HCT116 (cell line): ENCODE results near the gene MFN2. TPM values are rescaled to one million over a fixed set of nuclear protein-coding genes. Genes with fewer than 3 reads are reported as not detected.

Experiments used
- ATAC-seq: fragments of 200-7000 bp; cut with Tn5 transposase; 2 replicates; pipeline ENCODE4 v1.9.1; 2020; ENCODE audit warnings: mild to moderate bottlenecking, moderate library complexity
- BruUV-seq: library from RNA; stranded (reverse); fragments of 400-500 nt; replicated peaks from 2 replicates; lab custom pipeline; 2021; lab: Mats Ljungman, UMichigan
- CTCF ChIA-PET: fragments of 300-600 bp; sonication (Branson Sonifier 250); formaldehyde crosslinking; loops from one replicate; lab custom pipeline; 2021; ENCODE audit warnings: antibody characterized with exemption; lab: Charles Lee
- POLR2A ChIA-PET: fragments of 300-600, 350-600 bp; sonication (Branson Sonifier 250); formaldehyde crosslinking; loops from one replicate; lab custom pipeline; 2021; ENCODE audit warnings: antibody characterized with exemption; lab: Charles Lee
- RAD21 ChIA-PET, 2 experiments: fragments of 300-600 bp; sonication (Branson Sonifier 250); formaldehyde crosslinking; loops; one replicate each; lab custom pipeline; 2023; ENCODE audit warnings: low total read pairs in 2 of 2; ENCODE audit not compliant: uncharacterized antibody in 2 of 2, unreplicated experiment in 2 of 2, low non-redundant PET in 1 of 2; lab: Charles Lee
- DNase-seq: peaks from one replicate; pipeline ENCODE4 v3.0.0-alpha.2; 2010; ENCODE audit warnings: low read depth, low spot score
- H2AFZ ChIP-seq: fragments of 200-600 bp; shearing (Covaris generic), sonication (generic); 2 replicates; pipeline ENCODE4 v1.6.1; 2017; ENCODE audit warnings: low read depth, mixed run types, mixed read lengths, antibody characterized with exemption, low read length; ENCODE audit not compliant: poor library complexity, severe bottlenecking
- H3K27ac ChIP-seq: 2 replicates; pipeline ENCODE4 v1.5.1; 2012; ENCODE audit warnings: low read depth, low read length
- H3K27me3 ChIP-seq: fragments of 200-600 bp; sonication (generic); 2 replicates; pipeline ENCODE4 v1.6.1; 2016; ENCODE audit warnings: mixed run types, low read length, mixed read lengths; ENCODE audit not compliant: insufficient read depth
- H3K36me3 ChIP-seq, 2 experiments: fragments of 200-500 bp in 1 of 2; fragments of 200-600 bp in 1 of 2; sonication (Bioruptor generic) in 1 of 2; sonication (generic) in 1 of 2; 2 replicates each; pipeline versions ENCODE4 v1.5.1 to v1.6.1; 2014 to 2016; ENCODE audit warnings: low read length in 2 of 2, inconsistent platforms in 1 of 2, mixed read lengths in 1 of 2, mixed run types in 1 of 2; ENCODE audit not compliant: insufficient read depth in 2 of 2, control insufficient read depth in 1 of 2
- H3K4me1 ChIP-seq, 2 experiments: fragments of 200-600 bp in 1 of 2; sonication (generic) in 1 of 2; 2 replicates each; pipeline versions ENCODE4 v1.5.1 to v1.6.1; 2012 to 2017; ENCODE audit warnings: low read length in 2 of 2, inconsistent platforms in 1 of 2, mild to moderate bottlenecking in 1 of 2, mixed read lengths in 1 of 2, mixed run types in 1 of 2, moderate library complexity in 1 of 2; ENCODE audit not compliant: insufficient read depth in 2 of 2, control insufficient read depth in 1 of 2
- H3K4me2 ChIP-seq: fragments of 200-600 bp; sonication (generic); 2 replicates; pipeline ENCODE4 v1.6.1; 2017; ENCODE audit warnings: mixed run types, low read length, mixed read lengths
- H3K4me3 ChIP-seq, 2 experiments: fragments of 200-600 bp in 1 of 2; sonication (generic) in 1 of 2; replicated peaks in 1 of 2; 2 replicates each; pipeline ENCODE4 v1.5.1; 2011 to 2016; ENCODE audit warnings: low read length in 2 of 2, control low read depth in 1 of 2, low read depth in 1 of 2, mild to moderate bottlenecking in 1 of 2, mixed read lengths in 1 of 2, mixed run types in 1 of 2
- H3K79me2 ChIP-seq: fragments of 200-600 bp; sonication (generic); 2 replicates; pipeline ENCODE4 v1.6.1; 2017; ENCODE audit warnings: mild to moderate bottlenecking, mixed run types, low read length, moderate library complexity, mixed read lengths; ENCODE audit not compliant: insufficient read depth
- H3K9ac ChIP-seq: fragments of 200-600 bp; sonication (generic); 2 replicates; pipeline ENCODE4 v1.6.1; 2016; ENCODE audit warnings: low read length, mixed read lengths
- H3K9me2 ChIP-seq: fragments of 200-600 bp; sonication (generic), shearing (Covaris generic); 2 replicates; pipeline ENCODE4 v1.6.1; 2017; ENCODE audit warnings: mixed run types, mild to moderate bottlenecking, moderate library complexity; ENCODE audit not compliant: insufficient read depth
- H3K9me3 ChIP-seq, 2 experiments: fragments of 200-500 bp in 1 of 2; fragments of 200-600 bp in 1 of 2; sonication (Bioruptor generic) in 1 of 2; sonication (generic) in 1 of 2; 2 replicates each; pipeline ENCODE4 v1.6.1; 2014 to 2017; ENCODE audit warnings: low read length in 2 of 2, mixed read lengths in 2 of 2, inconsistent platforms in 1 of 2, low read depth in 1 of 2, mild to moderate bottlenecking in 1 of 2, mixed run types in 1 of 2, moderate library complexity in 1 of 2; ENCODE audit not compliant: control insufficient read depth in 1 of 2, insufficient read depth in 1 of 2
- H4K20me1 ChIP-seq: fragments of 200-600 bp; sonication (generic), shearing (Covaris generic); 2 replicates; pipeline ENCODE4 v1.6.1; 2017; ENCODE audit warnings: mixed run types, mild to moderate bottlenecking, moderate library complexity; ENCODE audit not compliant: insufficient read depth
- CBX3 ChIP-seq: IDR thresholded peaks from 2 replicates; pipeline ENCODE4 v1.6.1; 2012; ENCODE audit warnings: low read depth
- EZH2phosphoT487 ChIP-seq: fragments of 200-600 bp; IDR thresholded peaks from 2 replicates; pipeline ENCODE4 v1.6.1; 2018; ENCODE audit warnings: antibody characterized with exemption, borderline replicate concordance
- TCF7L2 ChIP-seq: IDR thresholded peaks from 2 replicates; pipeline ENCODE4 v1.7.0; 2011; ENCODE audit warnings: borderline replicate concordance, inconsistent platforms; ENCODE audit not compliant: insufficient read depth, insufficient read length; ENCODE audit errors: extremely low read depth
- intact Hi-C: fragments of 100-400 bp; cut with micrococcal nuclease; formaldehyde crosslinking; loops from 2 replicates; pipeline ENCODE4 v1.10.0; 2022
- total RNA-seq: library from RNA; stranded (reverse); gene quantifications from one replicate; pipeline ENCODE4 v1.2.1, GENCODE V29; 2021; ENCODE audit not compliant: unreplicated experiment
- TF ChIP-seq, protein P1 (sequence below), 3 experiments: fragments of 200-600 bp in 1 of 3; sonication (generic) in 1 of 3; IDR thresholded peaks in 2 of 3; conservative IDR thresholded peaks in 1 of 3; 2 replicates each; pipeline ENCODE4 v1.5.1; 2012 to 2017; ENCODE audit warnings: low read depth in 2 of 3, low read length in 2 of 3, antibody characterized with exemption in 1 of 3, borderline replicate concordance in 1 of 3, control low read depth in 1 of 3, mild to moderate bottlenecking in 1 of 3, mixed read lengths in 1 of 3, mixed run types in 1 of 3, moderate library complexity in 1 of 3; ENCODE audit not compliant: insufficient read depth in 1 of 3

Gene MFN2
- total RNA-seq, 1 experiment from 2014 or later: 83.0 TPM

DNA sequence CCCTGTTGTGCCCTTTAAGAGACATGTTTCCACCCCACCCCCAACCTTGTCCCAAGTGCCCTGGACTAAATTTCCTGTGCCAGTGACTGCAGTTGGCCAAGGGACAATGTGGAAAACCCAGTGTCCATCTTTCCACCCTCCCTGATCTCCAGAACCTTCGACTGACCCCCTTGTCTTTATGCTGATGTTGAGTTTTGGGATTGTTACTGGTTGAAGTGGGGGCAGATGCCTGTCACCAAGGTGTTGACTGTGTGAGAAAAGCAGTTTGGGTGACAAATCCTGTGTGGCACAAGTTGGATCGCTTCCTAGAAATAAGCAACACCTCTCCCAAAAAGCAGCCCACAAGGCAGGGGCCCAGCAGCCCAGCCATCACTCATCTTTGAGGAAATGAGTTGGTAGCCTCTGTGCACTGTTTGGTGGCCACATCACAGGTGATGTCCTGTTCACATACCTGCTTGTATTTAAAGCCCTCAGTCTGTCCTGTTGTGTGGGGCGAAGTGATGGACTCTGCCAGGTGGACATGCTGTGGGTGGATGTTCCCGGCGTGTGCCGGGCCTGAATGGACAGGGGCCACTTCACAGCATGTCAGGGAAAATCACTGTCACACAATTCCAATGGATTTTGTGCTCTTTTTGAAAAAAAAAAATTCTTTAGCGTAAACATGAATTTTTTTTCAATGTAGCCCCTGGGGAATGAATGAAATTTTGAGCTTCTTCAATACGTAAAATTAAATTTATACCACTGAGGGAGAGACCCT, 32.5 kb downstream of the MFN2 start:
- H3K4me2 ChIP-seq: no peak overlapping the region
- H3K9me3 ChIP-seq: no peaks in the 10 kb centered on the region
- H3K9me2 ChIP-seq: no peaks in the 10 kb centered on the region
- no peaks in the 10 kb centered on the region for H4K20me1 ChIP-seq
- no peak for TF ChIP-seq CBX3
- no peak for TF ChIP-seq EZH2phosphoT487
- H3K27me3 ChIP-seq: no peaks in the 10 kb centered on the region
- peaks cover 14 to 23% of the 10 kb centered on the region in 2 experiments; a peak in 3 of 4 replicates for H3K36me3 ChIP-seq
- intact Hi-C loops: no loop called here
- no peak overlapping the region for H3K4me3 ChIP-seq
- ChIA-PET RAD21 (no interaction called here), POLR2A (no interaction called here), CTCF (no interaction called here)
- ATAC-seq (no peak), DNase-seq (no peak)
- no peaks in the 10 kb centered on the region for H3K79me2 ChIP-seq
- H2AFZ ChIP-seq: no peak overlapping the region
- H3K27ac ChIP-seq: no peak overlapping the region
- H3K4me1 ChIP-seq: peaks cover 0 to 14% of the 10 kb centered on the region in 2 experiments; a peak in 2 of 4 replicates
- no peak overlapping the region for H3K9ac ChIP-seq
- BruUV-seq: TSS peak; percentile 44

DNA sequence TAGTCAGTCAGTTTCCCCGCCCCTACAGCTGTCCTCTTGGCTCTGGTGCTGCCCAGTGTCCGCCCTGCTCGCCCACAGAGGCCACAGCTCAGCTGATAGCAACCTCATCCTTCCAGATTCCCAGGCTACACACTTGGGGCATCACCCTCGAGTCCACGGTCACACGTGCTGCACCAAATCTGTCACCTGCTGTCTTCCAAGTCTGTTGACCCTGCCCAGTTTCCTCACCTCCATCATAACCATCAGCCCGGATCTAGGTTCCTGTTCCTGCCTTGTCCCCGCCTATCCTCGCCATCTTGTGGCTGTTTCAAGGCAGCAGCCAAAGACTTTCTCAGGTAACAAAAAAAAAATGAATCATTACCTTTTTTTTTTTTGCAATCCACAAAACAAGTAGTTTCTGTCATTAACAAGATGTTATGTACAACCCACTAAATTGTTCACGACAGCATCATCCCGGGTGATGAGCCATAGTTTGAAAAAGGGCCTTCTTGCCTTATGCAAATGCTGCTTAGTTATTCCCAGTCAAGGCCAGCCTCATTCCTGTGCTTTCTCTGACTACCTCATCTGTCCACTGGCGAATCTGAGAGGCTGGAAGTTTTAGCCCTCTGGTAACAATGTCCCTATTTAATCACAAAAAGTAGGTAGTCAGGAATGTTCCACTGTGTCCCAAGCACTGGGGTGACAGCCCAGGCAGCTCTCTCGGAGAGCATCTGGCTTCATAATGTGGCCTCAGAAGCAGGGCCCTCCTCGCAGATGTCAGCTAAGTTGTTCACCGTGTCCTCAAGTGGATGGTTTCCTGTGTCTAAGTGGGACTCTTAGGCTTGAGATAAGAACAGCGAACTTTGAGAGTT, 34.1 kb downstream of the MFN2 start:
- intact Hi-C loops: no loop called here
- H3K4me3 ChIP-seq: no peak overlapping the region
- no peak for TF ChIP-seq TCF7L2
- TF ChIP-seq, protein P1, sequence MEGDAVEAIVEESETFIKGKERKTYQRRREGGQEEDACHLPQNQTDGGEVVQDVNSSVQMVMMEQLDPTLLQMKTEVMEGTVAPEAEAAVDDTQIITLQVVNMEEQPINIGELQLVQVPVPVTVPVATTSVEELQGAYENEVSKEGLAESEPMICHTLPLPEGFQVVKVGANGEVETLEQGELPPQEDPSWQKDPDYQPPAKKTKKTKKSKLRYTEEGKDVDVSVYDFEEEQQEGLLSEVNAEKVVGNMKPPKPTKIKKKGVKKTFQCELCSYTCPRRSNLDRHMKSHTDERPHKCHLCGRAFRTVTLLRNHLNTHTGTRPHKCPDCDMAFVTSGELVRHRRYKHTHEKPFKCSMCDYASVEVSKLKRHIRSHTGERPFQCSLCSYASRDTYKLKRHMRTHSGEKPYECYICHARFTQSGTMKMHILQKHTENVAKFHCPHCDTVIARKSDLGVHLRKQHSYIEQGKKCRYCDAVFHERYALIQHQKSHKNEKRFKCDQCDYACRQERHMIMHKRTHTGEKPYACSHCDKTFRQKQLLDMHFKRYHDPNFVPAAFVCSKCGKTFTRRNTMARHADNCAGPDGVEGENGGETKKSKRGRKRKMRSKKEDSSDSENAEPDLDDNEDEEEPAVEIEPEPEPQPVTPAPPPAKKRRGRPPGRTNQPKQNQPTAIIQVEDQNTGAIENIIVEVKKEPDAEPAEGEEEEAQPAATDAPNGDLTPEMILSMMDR (IDR thresholded peaks at IDR 0.05 in 2 of 3, conservative IDR thresholded peaks at IDR 0.05 in 1 of 3; ENCODE audit: borderline replicate concordance in 1 of 3, insufficient read depth in 1 of 3, low read depth in 2 of 3, low read length in 2 of 3): peak in 2 of 3 experiments; percentile 37 to 45; a peak in 4 of 6 replicates
- no peaks in the 10 kb centered on the region for H4K20me1 ChIP-seq
- H3K4me2 ChIP-seq: peak overlapping the region; percentile 8
- no peaks in the 10 kb centered on the region for H3K9me2 ChIP-seq
- DNase-seq: no peak
- H3K36me3 ChIP-seq: peaks cover 14 to 19% of the 10 kb centered on the region in 2 experiments; a peak in 3 of 4 replicates
- peak overlapping the region; percentile 16; the same call in 1 of the 2 replicates for H3K27ac ChIP-seq
- POLR2A ChIA-PET: no interaction called here
- no peak overlapping the region for H3K9ac ChIP-seq
- CTCF ChIA-PET: no interaction called here
- RAD21 ChIA-PET: no interaction called here
- H3K27me3 ChIP-seq: no peaks in the 10 kb centered on the region
- no peak for ATAC-seq
- peaks cover 0 to 19% of the 10 kb centered on the region in 2 experiments; a peak in 2 of 4 replicates for H3K4me1 ChIP-seq
- H3K79me2 ChIP-seq: no peaks in the 10 kb centered on the region
- H2AFZ ChIP-seq: no peak overlapping the region
- H3K9me3 ChIP-seq: no peaks in the 10 kb centered on the region
- no TSS peak for BruUV-seq
